ENCODE data around the gene MS4A3. TPM values are rescaled to one million over a fixed set of nuclear protein-coding genes. Genes with fewer than 3 reads are reported as not detected.
"Not testable (repeated sequence)": the region's sequence is repeated elsewhere in the genome, so short reads cannot be mapped to it uniquely, and the experiment has no call there.

Gene MS4A3
- total RNA-seq, 1 experiment from 2014 or later = not detected

DNA sequence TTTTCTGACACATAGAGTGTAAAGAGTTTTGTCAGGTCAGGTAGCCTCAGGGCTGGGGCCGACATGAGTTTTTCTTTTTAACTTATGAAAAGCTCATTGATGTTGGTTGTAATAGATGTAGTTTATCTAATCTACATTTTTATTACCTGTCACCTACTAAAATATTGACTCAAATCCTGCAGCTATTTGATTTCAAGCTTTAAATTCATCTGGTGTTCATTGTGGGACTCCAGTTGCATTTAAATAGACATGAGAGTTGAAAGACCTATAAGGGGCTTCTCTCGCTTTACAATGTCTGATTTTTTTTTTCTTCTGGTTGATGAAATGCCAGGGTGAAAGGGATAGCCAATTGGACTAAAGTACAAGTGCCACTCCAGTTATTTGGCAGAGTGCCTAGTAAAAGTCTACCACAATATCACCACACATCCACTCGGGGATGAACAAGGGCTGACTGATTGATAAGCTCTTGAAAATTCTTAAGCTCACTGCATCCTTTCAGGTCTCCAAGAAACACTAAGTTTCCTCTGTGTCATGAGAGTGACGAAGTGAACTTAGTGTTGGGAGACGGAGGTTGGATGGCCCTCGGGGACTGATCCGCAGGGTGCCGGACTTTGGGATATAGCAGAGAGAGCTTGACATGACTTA lies 48.1 kb downstream of the MS4A3 start:
- H3K4me2 ChIP-seq (ENCODE audit: low read length); DNase-seq; ATAC-seq; H4K20me1 ChIP-seq (ENCODE audit: low read length); H3K79me2 ChIP-seq (ENCODE audit: low read length); H3K4me1 ChIP-seq (ENCODE audit: insufficient read depth, low read length); BruUV-seq (replicated peaks); H3K9me2 ChIP-seq (replicated peaks; ENCODE audit: low read length); H3K9me3 ChIP-seq (ENCODE audit: low read length); H3K4me3 ChIP-seq (ENCODE audit: low read length); H3K27me3 ChIP-seq (ENCODE audit: low read length); POLR2A ChIA-PET (ENCODE audit: unreplicated experiment); H3K36me3 ChIP-seq (ENCODE audit: low read depth, low read length); intact Hi-C loops (cut with micrococcal nuclease); CTCF ChIA-PET; H3F3A ChIP-seq (ENCODE audit: low read length, unreplicated experiment); H2AFZ ChIP-seq (ENCODE audit: low read length); H3K27ac ChIP-seq (ENCODE audit: low read length); H3K9ac ChIP-seq (ENCODE audit: low read length): not testable (repeated sequence)

DNA sequence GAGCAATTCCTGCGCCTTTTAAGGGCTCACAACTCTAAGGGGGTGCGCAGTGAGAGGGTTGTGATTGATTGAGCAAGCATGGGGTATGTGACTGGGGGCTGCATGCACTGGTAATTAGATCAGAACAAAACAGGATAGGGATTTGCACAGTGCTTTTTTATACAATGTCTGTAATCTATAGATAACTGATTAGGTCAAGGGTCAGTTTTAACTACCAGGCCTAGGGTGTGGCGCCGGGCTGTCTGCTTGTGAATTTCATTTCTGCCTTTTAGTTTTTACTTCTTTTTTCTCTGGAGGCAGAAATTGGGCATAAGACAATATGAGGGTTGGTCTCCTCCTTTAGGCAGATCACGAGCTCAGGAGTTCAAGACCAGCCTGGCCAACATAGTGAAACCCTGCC lies 52.2 kb downstream of the MS4A3 start:
- H3K36me3 ChIP-seq (ENCODE audit: low read depth, low read length); H3K9me2 ChIP-seq (replicated peaks; ENCODE audit: low read length); H3K4me1 ChIP-seq (ENCODE audit: insufficient read depth, low read length); BruUV-seq (replicated peaks); ATAC-seq; H3K4me2 ChIP-seq (ENCODE audit: low read length); H3K79me2 ChIP-seq (ENCODE audit: low read length); H3K4me3 ChIP-seq (ENCODE audit: low read length); H3K9ac ChIP-seq (ENCODE audit: low read length); POLR2A ChIA-PET (ENCODE audit: unreplicated experiment); H3K9me3 ChIP-seq (ENCODE audit: low read length); H2AFZ ChIP-seq (ENCODE audit: low read length); H3K27me3 ChIP-seq (ENCODE audit: low read length); H3K27ac ChIP-seq (ENCODE audit: low read length); H3F3A ChIP-seq (ENCODE audit: low read length, unreplicated experiment); intact Hi-C loops (cut with micrococcal nuclease); CTCF ChIA-PET; H4K20me1 ChIP-seq (ENCODE audit: low read length); DNase-seq: not testable (repeated sequence)

DNA sequence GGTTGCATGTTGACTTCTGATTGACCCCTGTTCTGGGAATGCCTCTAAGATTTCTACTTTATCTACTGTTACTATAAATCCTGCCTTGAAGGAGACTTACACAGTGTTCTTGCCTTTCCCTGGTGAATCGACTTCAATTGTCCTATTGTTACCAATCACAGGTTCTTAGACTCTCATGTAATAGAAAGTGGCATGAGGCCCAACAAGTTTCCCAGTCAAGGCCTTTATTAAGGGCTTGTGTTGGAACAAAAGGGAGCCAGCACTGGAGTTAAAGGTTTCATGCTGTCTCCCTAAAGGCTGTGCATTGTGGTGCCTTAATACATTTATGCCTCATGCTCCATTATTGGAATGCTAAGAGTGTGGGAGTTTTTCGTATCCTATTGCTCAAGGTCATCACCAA lies 55.3 kb downstream of the MS4A3 start:
- POLR2A ChIA-PET (ENCODE audit: unreplicated experiment) = no interaction called here

More for the DNA sequence above, 55.3 kb downstream of the MS4A3 start:
- no peaks in the 10 kb centered on the region for H3K27me3 ChIP-seq (ENCODE audit: low read length)
- no peaks in the 10 kb centered on the region for H3K9me3 ChIP-seq (ENCODE audit: low read length)
- H3K4me2 ChIP-seq (ENCODE audit: low read length) = no peak overlapping the region
- no peaks in the 10 kb centered on the region for H3F3A ChIP-seq (ENCODE audit: low read length, unreplicated experiment)
- H3K9me2 ChIP-seq (replicated peaks; ENCODE audit: low read length) = no peaks in the 10 kb centered on the region
- H3K36me3 ChIP-seq (ENCODE audit: low read depth, low read length) = no peaks in the 10 kb centered on the region
- no peaks in the 10 kb centered on the region for H4K20me1 ChIP-seq (ENCODE audit: low read length)
- no peak overlapping the region for H3K9ac ChIP-seq (ENCODE audit: low read length)
- intact Hi-C loops (cut with micrococcal nuclease) = no loop called here
- TF ChIP-seq EZH2phosphoT487 (IDR thresholded peaks at IDR 0.05; ENCODE audit: borderline replicate concordance, low read length) (no peak), EZH2 (IDR thresholded peaks at IDR 0.05; ENCODE audit: low read length, unreplicated experiment) (no peak)
- TF ChIP-seq, protein P1, sequence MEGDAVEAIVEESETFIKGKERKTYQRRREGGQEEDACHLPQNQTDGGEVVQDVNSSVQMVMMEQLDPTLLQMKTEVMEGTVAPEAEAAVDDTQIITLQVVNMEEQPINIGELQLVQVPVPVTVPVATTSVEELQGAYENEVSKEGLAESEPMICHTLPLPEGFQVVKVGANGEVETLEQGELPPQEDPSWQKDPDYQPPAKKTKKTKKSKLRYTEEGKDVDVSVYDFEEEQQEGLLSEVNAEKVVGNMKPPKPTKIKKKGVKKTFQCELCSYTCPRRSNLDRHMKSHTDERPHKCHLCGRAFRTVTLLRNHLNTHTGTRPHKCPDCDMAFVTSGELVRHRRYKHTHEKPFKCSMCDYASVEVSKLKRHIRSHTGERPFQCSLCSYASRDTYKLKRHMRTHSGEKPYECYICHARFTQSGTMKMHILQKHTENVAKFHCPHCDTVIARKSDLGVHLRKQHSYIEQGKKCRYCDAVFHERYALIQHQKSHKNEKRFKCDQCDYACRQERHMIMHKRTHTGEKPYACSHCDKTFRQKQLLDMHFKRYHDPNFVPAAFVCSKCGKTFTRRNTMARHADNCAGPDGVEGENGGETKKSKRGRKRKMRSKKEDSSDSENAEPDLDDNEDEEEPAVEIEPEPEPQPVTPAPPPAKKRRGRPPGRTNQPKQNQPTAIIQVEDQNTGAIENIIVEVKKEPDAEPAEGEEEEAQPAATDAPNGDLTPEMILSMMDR (conservative IDR thresholded peaks at IDR 0.05; ENCODE audit: low read depth, low read length) = no peak
- H3K79me2 ChIP-seq (ENCODE audit: low read length) = no peaks in the 10 kb centered on the region
- no peaks in the 10 kb centered on the region; the same call in 1 of the 2 replicates for H3K4me1 ChIP-seq (ENCODE audit: insufficient read depth, low read length)
- CTCF ChIA-PET = no interaction called here
- no peak for DNase-seq
- H3K4me3 ChIP-seq (ENCODE audit: low read length) = no peak overlapping the region
- no peak overlapping the region for H2AFZ ChIP-seq (ENCODE audit: low read length)
- no peak for ATAC-seq
- no TSS peak for BruUV-seq (replicated peaks)
- H3K27ac ChIP-seq (ENCODE audit: low read length) = no peak overlapping the region
